Colonic mucosa (tissue), 4 donors: ENCODE measurements around the gene BLM. TPM values are rescaled to one million over a fixed set of nuclear protein-coding genes. Genes with fewer than 3 reads are reported as not detected.

Source experiments
- DNase-seq: peaks from one replicate; pipeline ENCODE4 v3.0.0-alpha.2; 2020
- H3K27ac ChIP-seq: fragments of 200-600 bp; one replicate; pipeline ENCODE4 v1.8.0; 2021
- H3K27me3 ChIP-seq: fragments of 200-600 bp; one replicate; pipeline ENCODE4 v1.8.0; 2021
- H3K36me3 ChIP-seq: fragments of 200-600 bp; one replicate; pipeline ENCODE4 v1.8.0; 2021
- H3K4me1 ChIP-seq: fragments of 200-600 bp; one replicate; pipeline ENCODE4 v1.8.0; 2021; ENCODE audit warnings: mild to moderate bottlenecking
- H3K4me3 ChIP-seq: fragments of 200-600 bp; one replicate; pipeline ENCODE4 v1.8.0; 2021
- H3K9ac ChIP-seq, 2 donors: one replicate each; pipeline ENCODE4 v1.7.0; 2013; ENCODE audit warnings: control low read depth in 2 of 2, low read depth in 2 of 2, low read length in 2 of 2
- H3K9me3 ChIP-seq: fragments of 200-600 bp; one replicate; pipeline ENCODE4 v1.8.0; 2021
- CTCF ChIP-seq: fragments of 200-600 bp; IDR thresholded peaks from one replicate; pipeline ENCODE4 v1.8.0; 2022; ENCODE audit warnings: antibody characterized with exemption, mild to moderate bottlenecking
- intact Hi-C: fragments of 100-400 bp; cut with DNase I; formaldehyde crosslinking; loops from one replicate; pipeline ENCODE4 v1.14.1; 2022
- total RNA-seq, 2 donors: library from RNA; stranded (reverse); fragmentation: NEBNext Ultra II Directional in 1 of 2; extraction: Animal tissue kit (Norgen Biotek cat#: 25700) in 1 of 2; gene quantifications; one replicate each; pipeline ENCODE4 v1.2.1, GENCODE V29; 2021
- donor health status: healthy.
- donor health status: DM: no; HTN: no; CAD: no.
- donor health status: DM: no; HTN: no; CAD: no.

The BLM gene
- total RNA-seq, 2 donors from 2014 or later: 3.3 to 16.7 TPM

- Histone ChIP-seq H3K27me3 (no peaks in the 10 kb centered on the region), H3K9ac (no peak overlapping the region), H3K9me3 (no peaks in the 10 kb centered on the region), H3K4me3 (no peak overlapping the region), H3K36me3 (no peaks in the 10 kb centered on the region), H3K27ac (no peak overlapping the region), H3K4me1 (peaks cover 24% of the 10 kb centered on the region)
- intact Hi-C loops: no loop called here
- no peak for DNase-seq
- TF ChIP-seq CTCF: no peak
These were observed 148.6 kb downstream of the BLM start for GRCh38 chr15:90865702-90866101.

Other genes starting within 250 kb of the BLM start
- 10 to 100 TPM; 16.1 to 24.2 TPM for gene CRTC3, start 187.4 kb upstream of the BLM start, total RNA-seq
- 10 to 100 TPM; 72.3 to 82.5 TPM for gene FURIN, start 151.2 kb downstream of the BLM start, total RNA-seq
- 1 to 10 TPM; 6.5 to 8.8 TPM for gene FES, start 167.2 kb downstream of the BLM start, total RNA-seq
- 10 to 100 TPM; 34.2 to 66.4 TPM for gene MAN2A2, start 186.0 kb downstream of the BLM start, total RNA-seq
- 10 to 100 TPM; 13.5 to 29.6 TPM for gene HDDC3, start 215.2 kb downstream of the BLM start, total RNA-seq
- 10 to 100 TPM; 60.7 to 74.5 TPM for gene UNC45A, start 217.9 kb downstream of the BLM start, total RNA-seq
- gene RCCD1, start 237.5 kb downstream of the BLM start, total RNA-seq: 10 to 100 TPM; 14.8 to 33.0 TPM